ENCODE results near the gene KRT28.
A peak's percentile ranks its signal among the peaks of the same experiment; 100 is the strongest.
"Not testable (repeated sequence)": the region's sequence is repeated elsewhere in the genome, so short reads cannot be mapped to it uniquely, and the experiment has no call there.

Gene KRT28

DNA sequence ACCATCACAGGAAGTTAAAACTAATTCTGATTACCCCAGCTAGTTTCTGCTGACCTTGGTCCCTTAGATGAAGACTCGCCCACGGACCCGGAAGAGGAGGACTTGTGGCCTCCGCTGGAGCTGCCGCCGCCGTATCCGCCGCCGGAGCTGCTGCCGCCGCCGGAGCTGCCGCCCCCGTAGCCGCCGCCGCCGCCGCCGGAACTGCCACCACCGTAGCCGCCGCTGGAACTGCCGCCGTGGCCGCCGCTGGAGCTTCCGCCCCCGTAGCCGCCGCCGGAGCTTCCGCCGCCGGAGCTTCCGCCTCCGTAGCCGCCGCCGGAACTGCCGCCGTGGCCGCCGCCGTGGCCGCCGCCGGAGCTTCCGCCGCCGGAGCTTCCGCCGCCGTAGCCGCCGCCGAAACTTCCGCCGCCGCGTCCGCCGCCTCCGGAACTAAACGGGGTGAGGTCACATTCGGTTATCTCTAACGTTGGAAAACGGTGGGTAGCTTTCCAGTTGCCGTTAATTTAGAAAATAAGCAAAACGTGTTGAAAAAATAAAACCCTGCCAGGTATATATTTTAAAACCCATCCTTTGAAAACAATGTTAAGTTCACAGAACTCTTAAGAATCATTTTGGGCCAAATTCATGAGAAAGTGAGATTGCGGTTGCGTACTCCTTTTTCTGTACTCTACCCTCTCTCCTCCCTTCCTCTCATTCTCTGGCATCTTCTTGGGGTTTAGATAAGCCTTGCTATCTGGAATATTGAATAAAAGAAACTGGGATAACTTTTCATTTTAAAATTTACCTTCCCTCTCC lies 19.2 kb upstream of the KRT28 start:
- peak; percentile 33 to 90 for DNase-seq

DNA sequence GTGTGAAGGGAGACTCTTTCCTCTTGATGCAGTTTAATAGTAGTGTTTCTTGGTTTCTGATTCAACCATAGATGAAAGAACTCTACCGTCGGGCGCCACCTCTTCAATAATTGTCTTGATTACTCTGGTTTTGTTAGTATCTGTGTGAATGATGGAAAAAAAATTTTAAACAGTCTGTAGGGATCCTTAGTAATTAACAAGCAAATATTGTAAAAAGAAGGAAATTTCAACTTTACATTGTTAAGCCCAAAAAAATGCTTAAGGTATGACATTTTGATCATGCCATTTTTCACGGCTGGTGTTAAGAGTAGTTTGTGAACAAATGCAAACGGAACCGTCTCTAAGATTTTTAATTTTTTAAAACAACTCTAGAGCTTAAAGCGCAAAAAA lies 18.6 kb upstream of the KRT28 start:
- no peak for DNase-seq

GRCh38 chr17:40817103-40817682 lies 17.4 kb upstream of the KRT28 start:
- no peak for DNase-seq

GRCh38 chr17:40816569-40816968 lies 16.8 kb upstream of the KRT28 start:
- no peak for DNase-seq

- no peak for DNase-seq
Measured at GRCh38 chr17:40815381-40815780, 15.6 kb upstream of the KRT28 start.

DNA sequence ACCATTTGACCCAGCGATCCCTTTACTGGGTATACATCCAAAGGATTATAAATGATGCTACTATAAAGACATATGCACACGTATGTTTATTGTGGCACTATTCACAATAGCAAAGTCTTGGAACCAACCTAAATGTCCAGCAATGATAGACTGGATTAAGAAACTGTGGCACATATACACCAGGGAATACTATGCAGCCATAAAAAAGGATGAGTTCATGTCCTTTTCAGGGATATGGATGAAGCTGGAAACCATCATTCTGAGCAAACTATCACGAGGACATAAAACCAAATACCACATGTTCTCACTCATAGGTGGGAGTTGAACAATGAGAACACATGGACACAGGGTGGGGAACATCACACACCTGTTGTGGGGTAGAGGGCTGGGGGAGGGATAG lies 14.9 kb upstream of the KRT28 start:
- not testable (repeated sequence) for DNase-seq

DNA sequence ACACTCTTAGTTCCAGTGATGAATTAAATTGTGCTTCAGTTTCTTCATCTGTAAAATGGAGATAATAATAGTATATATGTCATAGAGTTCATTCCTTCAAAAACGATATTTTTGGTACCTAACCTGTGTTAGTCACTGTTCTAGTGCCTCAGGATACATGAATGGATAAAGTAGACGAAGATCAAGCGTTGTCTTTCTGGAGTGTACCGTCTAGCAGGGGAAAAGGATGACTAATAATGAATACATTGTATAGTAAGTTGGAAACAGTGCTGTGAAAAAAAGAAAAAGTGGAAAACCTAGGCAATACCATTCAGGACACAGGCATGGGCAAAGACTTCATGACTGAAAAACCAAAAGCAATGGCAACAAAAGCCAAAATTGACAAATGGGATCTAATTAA lies 14.0 kb upstream of the KRT28 start:
- DNase-seq, result no peak

GRCh38 chr17:40812639-40813038 lies 12.9 kb upstream of the KRT28 start:
- no peak for DNase-seq

DNA sequence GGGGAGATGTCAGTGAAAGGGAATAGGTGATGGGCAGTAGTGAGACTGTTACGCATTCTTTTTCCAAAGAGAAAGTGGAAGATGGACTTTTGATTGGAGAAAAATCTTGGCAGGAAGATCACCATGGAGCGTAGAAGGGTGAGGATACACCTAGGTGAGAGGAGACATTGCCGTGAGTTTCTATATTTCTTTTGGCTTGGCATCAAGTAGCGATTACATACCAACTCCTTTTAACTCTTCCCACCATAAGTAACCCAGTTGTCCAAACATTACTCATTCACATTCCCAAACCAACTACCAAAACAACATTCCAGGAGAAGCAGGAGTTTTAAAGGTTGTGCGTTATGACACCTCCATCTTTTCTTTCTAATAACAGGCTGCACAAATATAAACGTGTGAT lies 10.7 kb upstream of the KRT28 start:
- no peak for DNase-seq

DNA sequence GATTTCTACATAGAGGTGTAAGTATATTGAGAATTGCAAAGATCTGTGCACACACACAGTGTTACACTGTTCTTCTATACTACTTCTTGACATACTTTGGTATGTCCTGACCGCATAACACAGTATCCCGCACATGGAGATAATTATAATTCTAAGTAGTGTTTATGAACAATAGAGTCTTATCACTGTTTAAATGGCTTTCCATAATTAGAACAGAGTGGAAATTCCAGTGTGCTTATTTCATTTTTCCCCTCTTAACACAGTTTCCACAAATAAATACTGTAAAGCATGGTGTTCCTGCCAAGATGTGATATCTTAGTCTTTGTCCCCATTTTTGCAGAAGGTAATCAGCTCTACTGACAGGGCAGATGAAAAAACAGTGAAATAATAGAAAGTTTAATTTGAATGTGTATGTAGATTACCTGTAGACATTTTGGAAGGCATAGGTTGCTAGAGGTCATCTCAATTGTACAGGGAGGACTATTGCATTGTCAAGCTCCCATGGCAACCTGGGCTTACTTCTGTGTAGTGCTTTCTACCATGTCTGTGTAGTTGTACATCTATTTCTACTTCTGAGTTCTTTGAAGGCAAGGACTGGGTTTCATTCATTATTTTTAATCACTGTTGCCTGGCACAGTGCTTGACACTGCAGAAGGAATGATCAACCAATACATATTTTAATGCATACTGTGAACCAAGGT lies 10.1 kb upstream of the KRT28 start:
- DNase-seq, result no peak

DNA sequence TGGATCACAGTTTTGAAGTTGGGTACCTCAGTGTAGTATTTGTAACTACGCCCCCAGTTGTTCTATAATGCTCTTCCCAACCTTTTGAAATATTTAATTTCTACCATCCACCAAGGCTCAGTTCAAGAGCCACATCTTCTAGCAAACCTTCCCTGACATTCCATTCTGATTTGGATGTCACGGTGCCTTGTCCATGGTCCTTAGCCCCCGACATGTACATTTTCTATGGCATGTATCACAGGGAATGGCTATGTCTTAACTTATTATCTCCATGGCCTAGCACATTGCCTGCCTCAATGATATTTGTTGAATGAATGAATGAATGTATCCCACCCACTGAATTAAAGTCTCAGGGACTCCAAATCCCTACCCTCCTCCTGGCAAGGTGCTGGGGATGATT lies 6.4 kb upstream of the KRT28 start:
- no peak for DNase-seq

GRCh38 chr17:40803617-40804082 lies 3.9 kb upstream of the KRT28 start:
- DNase-seq, result peak; percentile 56 to 90

- DNase-seq, result no peak
Measured at GRCh38 chr17:40801157-40801556, 1.4 kb upstream of the KRT28 start.

DNA sequence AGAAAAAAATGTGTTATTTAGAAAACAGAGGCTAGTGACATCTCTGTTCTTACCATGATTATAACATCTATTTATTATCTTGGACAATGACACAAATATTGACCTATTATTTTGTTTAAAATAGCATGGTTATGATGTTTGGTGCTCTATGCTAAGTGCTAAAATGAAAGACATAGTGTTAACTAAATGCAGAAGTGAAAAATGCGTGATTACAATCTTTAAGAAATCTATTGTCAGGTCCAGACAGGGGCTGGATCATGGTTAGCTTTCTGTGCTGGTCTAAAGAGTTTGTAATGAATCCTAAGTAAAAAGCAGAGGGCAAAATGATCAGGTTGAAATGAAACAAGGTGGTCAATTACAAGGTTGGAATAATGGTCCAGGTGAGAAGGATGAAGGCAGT lies 622 bp upstream of the KRT28 start:
- no peak for DNase-seq

- DNase-seq, result no peak
Measured at GRCh38 chr17:40796846-40797245, 2.9 kb downstream of the KRT28 start.

GRCh38 chr17:40795019-40795667 lies 4.6 kb downstream of the KRT28 start:
- no peak for DNase-seq

DNA sequence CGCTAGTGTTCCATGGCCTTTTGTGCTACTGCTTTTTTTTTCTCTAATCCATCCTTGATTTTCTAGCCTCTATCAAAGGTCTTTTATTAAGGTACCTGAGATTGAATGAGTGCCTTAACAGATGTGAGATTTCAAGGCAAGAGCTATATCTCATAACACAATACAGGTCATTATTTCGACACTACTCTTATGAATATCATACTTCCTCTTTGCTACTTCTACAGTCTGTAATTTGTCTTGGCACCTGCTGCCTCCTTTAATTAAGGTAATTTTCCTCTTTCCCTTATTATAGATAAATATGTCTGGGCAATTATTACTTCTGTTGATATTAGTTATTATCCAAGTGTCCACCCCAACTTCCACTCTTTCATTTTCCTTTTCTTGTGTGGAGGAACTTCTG lies 5.3 kb downstream of the KRT28 start:
- DNase-seq, result no peak

DNA sequence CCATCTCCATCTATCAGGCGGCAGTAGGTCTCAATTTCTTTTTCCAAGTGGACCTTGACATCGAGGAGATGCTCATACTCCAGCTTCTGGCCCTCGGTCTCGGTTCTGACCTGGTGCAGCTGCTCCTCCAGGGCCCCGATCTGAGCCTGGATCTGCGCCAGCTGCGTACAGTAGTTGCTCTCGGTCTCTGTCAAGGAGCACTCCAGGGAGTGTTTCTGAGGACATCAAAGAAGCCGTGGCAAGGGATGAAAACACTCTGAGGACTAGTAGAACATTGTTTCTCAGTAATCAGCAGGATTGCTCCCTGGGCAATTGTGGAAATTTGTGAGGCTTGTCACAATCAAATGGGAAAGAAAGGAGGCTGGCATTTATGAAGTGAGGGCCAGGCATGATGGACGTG lies 5.9 kb downstream of the KRT28 start:
- no peak for DNase-seq

DNA sequence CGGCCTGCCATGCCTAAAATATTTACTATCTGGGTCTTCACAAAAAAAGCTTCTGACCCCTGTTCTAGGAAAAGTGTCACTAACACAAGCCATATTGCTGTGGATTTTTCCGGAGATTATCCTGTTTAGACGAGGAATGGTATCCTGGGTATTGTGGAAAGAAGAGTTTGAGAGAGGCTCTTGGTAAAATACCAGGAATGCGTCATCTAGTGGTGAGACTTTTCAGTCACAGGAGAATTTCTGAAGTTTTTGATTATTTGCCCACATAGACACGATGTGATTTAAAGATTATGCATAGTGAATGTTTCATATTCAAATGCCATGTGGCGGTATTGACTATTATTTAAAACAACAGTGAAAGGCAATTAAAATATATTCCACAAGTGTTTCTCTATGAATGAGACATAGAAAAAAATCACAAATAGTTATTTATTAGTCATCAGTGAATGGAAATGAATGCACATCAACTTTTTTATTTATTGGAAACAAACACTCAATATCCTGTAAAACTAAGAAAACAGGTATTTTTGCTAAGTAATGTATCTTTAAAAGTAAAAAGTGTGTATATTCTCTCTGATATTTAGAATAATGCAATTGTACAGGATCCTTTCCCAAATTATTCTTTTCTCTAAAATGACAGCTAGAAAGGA lies 7.8 kb downstream of the KRT28 start:
- DNase-seq, result peak; percentile 15 to 64

GRCh38 chr17:40791111-40791510 lies 8.6 kb downstream of the KRT28 start:
- DNase-seq, result no peak

DNA sequence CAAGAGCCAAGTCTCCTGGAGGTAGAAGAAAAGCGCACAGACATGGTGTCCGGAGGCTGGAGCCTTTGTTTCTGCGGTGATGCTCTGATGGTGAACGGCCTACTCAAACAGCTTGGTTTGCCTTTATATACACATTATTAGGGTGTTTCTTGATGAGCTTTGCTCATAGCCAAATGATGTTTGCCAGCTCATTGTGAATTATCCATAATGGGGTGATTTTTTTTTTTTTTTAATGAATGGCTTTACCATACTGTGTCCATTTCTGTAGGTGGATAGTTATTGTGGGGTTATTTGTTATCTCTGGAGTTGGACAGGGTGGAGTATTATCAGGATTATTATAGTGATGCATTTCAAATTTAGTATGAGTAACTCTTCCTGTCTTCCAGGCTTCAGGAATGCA lies 17.3 kb downstream of the KRT28 start, which contains the start of gene KRT27:
Gene KRT27, minus strand, starts transcription at position 101 of the 400 bp plus-strand sequence. Its CDS starts 57 bp downstream, at position 44.
- no peak for DNase-seq

DNA sequence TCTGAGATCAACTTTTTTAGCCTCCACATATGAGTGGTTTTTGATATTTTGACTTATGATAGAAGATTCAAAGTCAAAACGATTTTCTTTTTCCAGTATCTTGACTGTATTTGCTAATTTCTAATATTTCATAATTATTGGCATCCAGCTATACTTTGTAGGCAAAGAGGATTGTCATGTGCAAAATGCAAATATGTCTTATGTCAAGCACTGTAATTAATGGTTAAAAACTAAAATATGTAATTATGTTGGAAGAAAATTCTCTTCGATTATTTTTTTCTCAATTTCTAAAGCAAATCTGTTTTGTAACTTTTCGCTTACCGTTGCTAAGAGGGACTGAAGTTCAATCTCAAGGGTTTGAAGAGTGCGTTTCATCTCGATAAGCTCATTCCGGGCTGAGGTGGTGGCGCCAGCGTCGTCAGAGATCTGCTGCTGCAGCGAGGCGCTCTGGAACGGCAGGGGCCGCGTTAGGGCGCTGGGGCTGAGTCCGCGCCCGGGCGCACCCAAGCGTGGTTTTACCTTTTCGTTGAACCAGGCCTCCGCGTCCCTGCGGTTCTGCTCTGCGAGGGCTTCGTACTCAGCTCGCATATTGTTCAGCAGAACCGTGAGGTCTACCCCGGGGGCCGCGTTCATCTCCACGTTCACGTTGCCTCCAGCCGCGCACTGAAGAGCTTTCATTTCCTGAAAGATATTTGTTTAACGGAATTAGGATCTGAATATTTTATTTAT lies 20.4 kb downstream of the KRT28 start:
- peak in 1 of 2 experiments; percentile 47 for DNase-seq
